ENCODE measurements around the gene SOX8. TPM values are rescaled to one million over a fixed set of nuclear protein-coding genes. Genes with fewer than 3 reads are reported as not detected.

SOX8 gene
- total RNA-seq, 4 donors from 2014 or later: 0.10 to 0.91 (median 0.33) TPM

DNA sequence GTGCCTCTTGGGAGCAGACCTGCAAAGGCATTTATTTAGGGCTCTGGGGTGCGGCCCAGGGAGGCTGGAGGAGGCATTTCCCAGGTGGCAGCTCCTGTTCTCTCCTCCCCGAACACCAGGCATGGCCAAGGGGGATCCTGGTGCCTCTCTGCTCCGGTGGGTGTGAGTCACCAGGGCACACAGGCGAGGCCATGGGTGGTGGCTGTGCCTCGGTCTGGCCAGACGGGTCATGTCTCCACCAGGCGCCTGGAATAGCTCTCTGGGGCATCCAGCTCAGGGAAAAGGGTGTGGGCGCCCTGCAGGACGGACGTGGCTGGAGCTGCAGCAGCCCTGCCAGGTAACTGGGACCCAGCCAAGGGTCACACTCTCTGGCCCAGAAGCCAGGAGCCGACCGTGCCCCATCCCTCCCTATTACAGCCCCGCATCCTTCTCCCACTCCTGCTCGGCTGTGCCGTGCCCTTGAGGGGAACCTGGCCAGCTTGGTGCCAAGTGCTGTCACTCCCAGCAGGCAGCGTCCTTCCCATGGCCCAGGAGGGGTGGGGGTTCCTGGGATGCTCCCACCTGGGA lies 25.8 kb downstream of the SOX8 start:
- no peaks in the 10 kb centered on the region for H3K9me3 ChIP-seq
- ATAC-seq: no peak
- H3K4me3 ChIP-seq: no peak overlapping the region
- intact Hi-C loops (cut with DNase I; ENCODE audit: low total_unique reads): no loop called here
- no peaks in the 10 kb centered on the region for H3K36me3 ChIP-seq
- DNase-seq: no peak
- in situ Hi-C loops (cut with MboI; ENCODE audit: low sequenced_read_pairs in 4 of 4): no loop called here
- peaks cover 14 to 17% (median 15%) of the 10 kb centered on the region in 3 donors for H3K27me3 ChIP-seq
- no peaks in the 10 kb centered on the region for H3K4me1 ChIP-seq
- TF ChIP-seq, protein P1, sequence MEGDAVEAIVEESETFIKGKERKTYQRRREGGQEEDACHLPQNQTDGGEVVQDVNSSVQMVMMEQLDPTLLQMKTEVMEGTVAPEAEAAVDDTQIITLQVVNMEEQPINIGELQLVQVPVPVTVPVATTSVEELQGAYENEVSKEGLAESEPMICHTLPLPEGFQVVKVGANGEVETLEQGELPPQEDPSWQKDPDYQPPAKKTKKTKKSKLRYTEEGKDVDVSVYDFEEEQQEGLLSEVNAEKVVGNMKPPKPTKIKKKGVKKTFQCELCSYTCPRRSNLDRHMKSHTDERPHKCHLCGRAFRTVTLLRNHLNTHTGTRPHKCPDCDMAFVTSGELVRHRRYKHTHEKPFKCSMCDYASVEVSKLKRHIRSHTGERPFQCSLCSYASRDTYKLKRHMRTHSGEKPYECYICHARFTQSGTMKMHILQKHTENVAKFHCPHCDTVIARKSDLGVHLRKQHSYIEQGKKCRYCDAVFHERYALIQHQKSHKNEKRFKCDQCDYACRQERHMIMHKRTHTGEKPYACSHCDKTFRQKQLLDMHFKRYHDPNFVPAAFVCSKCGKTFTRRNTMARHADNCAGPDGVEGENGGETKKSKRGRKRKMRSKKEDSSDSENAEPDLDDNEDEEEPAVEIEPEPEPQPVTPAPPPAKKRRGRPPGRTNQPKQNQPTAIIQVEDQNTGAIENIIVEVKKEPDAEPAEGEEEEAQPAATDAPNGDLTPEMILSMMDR (IDR thresholded peaks at IDR 0.05 in 4 of 5, conservative IDR thresholded peaks at IDR 0.05 in 1 of 5): no peak
- no peak for TF ChIP-seq POLR2A (IDR thresholded peaks at IDR 0.05)
- H3K27ac ChIP-seq: no peak overlapping the region

DNA sequence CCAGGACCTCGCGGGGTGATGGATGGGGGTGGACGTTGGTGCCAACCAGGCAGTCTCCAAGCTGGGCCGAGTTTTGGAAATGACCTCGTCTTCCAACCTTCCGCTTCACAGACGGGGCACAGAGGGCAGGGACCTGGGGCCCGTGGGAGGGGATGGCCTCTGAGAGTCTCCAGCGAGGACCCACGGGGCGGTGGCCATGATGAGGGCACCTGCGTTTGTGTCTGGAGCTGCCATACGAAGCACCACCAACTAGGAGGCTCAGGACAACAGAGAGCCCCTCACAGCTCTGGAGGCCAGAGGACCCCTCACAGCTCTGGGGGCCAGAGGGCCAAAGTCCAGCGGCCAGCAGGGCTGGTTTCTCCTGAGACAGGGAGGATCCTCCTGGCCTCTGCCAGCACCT lies 26.5 kb downstream of the SOX8 start:
- in situ Hi-C loops (cut with MboI; ENCODE audit: low sequenced_read_pairs in 4 of 4) (no loop called here), intact Hi-C loops (cut with DNase I; ENCODE audit: low total_unique reads) (no loop called here)
- H3K27ac ChIP-seq: no peak overlapping the region
- H3K9me3 ChIP-seq: no peaks in the 10 kb centered on the region
- ATAC-seq (no peak), DNase-seq (no peak)
- no peaks in the 10 kb centered on the region for H3K36me3 ChIP-seq
- peaks cover 11 to 14% (median 13%) of the 10 kb centered on the region in 3 donors for H3K27me3 ChIP-seq
- no peak for TF ChIP-seq POLR2A (IDR thresholded peaks at IDR 0.05)
- TF ChIP-seq, protein P1 (IDR thresholded peaks at IDR 0.05 in 4 of 5, conservative IDR thresholded peaks at IDR 0.05 in 1 of 5): no peak
- H3K4me3 ChIP-seq: no peak overlapping the region
- H3K4me1 ChIP-seq: no peaks in the 10 kb centered on the region

DNA sequence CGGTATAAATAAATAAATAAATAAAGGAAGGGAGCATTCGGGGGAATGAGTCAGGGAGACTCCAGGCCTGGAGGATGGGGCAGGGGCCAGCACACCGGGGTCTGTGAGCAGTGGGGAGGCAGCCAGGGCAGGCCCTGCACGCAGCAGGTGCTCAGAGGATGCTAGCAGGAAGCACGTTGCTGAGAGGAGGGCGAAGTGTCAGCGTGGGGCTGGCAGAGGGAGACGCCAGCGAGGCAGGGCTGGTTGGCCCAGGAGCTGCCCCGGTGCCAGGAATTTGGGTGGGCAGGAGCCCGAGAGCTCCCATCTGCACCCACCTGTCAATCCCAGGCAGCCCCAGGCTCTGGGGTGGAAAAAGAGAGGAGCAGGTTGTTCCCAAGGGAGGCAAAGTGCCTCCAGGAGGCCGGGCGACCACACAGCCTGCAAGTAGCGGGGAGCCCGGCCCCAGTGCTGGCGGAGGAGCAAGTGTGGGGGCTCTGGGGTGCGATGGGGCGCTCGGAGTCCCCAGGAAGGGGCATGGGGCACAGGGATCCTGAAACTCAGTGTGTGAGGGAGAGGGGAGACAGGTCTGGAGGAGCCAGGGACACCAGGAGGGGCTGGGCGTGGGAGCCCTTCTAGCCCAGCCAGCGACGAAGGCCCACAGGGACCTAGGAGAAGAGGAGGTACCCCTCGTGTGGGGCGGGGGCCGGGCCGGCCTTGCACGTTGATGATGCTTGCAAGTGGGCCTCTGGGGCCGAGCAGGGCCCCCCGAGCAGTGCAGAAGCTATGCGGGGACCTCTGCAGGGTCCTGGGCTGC lies 28.0 kb downstream of the SOX8 start:
- ATAC-seq (no peak), DNase-seq (no peak)
- TF ChIP-seq POLR2A (IDR thresholded peaks at IDR 0.05): no peak
- TF ChIP-seq, protein P1 (IDR thresholded peaks at IDR 0.05 in 4 of 5, conservative IDR thresholded peaks at IDR 0.05 in 1 of 5): no peak
- no peak overlapping the region for H3K27ac ChIP-seq
- intact Hi-C loops (cut with DNase I; ENCODE audit: low total_unique reads): no loop called here
- no peaks in the 10 kb centered on the region for H3K36me3 ChIP-seq
- no peak overlapping the region for H3K4me3 ChIP-seq
- H3K27me3 ChIP-seq: peaks cover 10 to 14% (median 11%) of the 10 kb centered on the region in 3 donors
- H3K9me3 ChIP-seq: no peaks in the 10 kb centered on the region
- H3K4me1 ChIP-seq: no peaks in the 10 kb centered on the region
- in situ Hi-C loops (cut with MboI; ENCODE audit: low sequenced_read_pairs in 4 of 4): no loop called here

DNA sequence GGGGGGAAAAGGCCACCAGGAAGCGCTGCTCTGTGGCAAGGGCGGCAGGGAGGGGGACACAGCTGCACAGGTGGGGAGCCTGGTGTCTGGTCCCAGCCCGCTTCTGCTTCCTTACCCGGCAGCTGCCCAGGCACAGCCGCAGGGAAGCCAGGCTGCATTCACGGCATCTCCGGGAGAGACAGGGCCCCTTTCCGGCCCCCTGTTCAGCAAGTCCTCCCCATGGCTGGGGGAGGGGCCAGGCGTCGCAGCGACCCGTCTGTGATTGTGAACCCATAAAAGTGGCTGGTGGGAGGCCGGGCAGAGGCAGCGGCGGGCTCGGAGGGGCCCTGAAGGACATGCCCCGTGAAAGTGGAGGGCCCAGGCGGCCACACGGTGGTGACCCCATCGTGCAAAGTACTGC lies 28.7 kb downstream of the SOX8 start:
- no peaks in the 10 kb centered on the region for H3K9me3 ChIP-seq
- peaks cover 10 to 14% (median 11%) of the 10 kb centered on the region in 3 donors for H3K27me3 ChIP-seq
- no peaks in the 10 kb centered on the region for H3K4me1 ChIP-seq
- in situ Hi-C loops (cut with MboI; ENCODE audit: low sequenced_read_pairs in 4 of 4): no loop called here
- ATAC-seq: no peak
- TF ChIP-seq, protein P1 (IDR thresholded peaks at IDR 0.05 in 4 of 5, conservative IDR thresholded peaks at IDR 0.05 in 1 of 5): no peak
- TF ChIP-seq POLR2A (IDR thresholded peaks at IDR 0.05): no peak
- intact Hi-C loops (cut with DNase I; ENCODE audit: low total_unique reads): no loop called here
- DNase-seq: no peak
- H3K27ac ChIP-seq: no peak overlapping the region
- H3K4me3 ChIP-seq: no peak overlapping the region
- no peaks in the 10 kb centered on the region for H3K36me3 ChIP-seq

All from gastrocnemius medialis (tissue), 4 donors.